DMS53 treated with DMSO at 0.1 percent for 48 hours (cell line): ENCODE data around the gene COX7A2.

Experiments
- DNase-seq: peaks from one replicate; lab custom pipeline; 2025; ENCODE audit not compliant: unreplicated experiment; lab: John Stamatoyannopoulos, UW

The COX7A2 gene

GRCh38 chr6:75243333-75244062 lies at the start of gene COX7A2:
COX7A2 (minus strand) TSS chr6:75243801; CDS start chr6:75243734, 67 bp downstream.
- peak; percentile 99 for DNase-seq

DNA sequence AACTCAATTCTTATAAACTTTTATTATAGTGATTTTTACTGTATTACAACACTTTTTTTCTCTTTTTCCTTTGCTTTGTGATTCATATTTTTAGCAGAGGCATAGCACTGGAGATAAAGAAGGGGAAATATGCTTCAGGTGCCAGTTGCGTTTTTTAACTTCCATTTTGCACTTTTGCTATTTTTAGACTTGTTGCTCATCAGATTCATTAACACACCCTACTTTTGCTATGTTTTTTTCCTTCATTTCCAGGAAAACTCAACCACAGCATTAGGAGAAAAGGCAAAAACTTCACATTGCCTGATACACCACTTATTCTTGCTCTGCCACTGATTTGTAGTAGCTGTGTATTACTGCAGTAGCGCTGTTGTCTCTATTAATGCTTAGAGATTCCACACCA lies 49.0 kb upstream of the COX7A2 start:
- DNase-seq: no peak

GRCh38 chr6:75291744-75292143 lies 48.1 kb upstream of the COX7A2 start:
- no peak for DNase-seq

DNA sequence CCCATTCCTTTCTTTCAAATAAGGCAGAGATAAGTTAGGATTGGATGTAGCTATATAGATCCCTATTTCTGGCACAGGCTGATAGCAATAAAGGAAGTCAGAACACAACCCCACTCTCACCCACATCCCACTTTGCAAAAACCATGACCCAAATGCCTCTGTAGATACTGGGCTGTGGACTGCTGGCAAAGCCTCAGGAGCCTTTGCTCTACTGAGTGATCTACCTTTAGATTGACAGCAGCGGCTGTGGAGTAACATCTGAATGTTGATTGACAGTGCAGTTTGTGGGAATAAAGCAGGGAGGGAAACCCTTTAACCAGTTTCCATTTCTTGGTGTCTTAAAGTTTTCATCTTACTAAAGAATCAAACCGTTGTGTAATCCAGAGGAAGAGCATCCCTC lies 47.7 kb upstream of the COX7A2 start:
- DNase-seq: no peak

DNA sequence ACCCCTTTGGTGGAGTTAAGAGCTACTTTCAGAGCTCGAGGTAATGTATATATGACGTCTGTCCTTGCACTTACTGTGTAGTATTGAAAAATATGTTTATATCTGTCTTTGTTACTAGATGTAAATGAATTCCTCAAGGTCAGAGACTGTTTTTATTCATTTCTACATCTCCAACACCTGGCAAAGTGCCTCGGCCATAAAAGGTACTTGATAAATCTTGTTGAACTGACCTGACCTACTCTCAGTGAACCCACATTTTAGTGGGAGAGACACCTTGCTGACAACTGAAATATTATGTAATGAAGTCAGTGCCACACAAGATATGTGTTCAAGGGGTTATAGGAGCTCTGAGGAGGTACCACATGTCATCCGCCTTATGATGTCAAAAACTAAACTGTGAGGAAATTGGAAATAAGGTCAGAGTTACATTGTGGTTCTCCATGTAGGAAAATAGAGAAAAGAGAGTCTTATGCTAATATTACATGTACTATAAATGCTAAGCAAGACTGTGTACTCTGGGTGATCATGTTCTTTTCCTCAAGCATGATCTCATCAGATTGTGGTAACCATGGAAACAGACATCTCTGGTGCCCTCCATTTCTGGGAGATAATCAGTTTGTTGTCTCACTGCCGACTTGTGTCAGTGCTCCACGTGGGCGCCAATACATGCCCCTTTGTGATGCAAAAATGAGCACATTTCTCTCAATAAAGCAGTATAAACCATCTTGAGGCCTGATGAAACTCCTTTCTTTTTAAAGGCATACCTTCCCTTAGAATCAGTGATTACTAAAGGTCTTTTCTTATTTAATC lies 46.7 kb upstream of the COX7A2 start:
- DNase-seq: no peak

DNA sequence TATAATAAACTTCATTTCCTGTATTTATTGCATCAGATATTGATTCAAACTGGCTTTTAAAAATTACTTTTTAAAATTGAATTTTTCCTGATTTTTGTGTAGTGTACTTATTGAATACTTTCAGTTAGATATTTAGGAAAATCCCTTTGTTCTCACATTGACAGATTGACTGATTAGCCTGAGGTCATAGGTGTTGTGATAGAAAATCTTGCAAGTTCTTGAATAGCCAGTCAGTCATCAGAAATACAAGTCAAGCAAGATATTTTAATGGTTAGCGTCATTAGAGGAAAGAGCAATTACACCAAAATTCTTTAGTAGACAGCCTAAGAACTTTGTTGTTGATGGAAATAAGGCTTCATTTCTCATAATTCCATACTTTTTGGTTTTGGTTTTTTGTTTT lies 44.4 kb upstream of the COX7A2 start:
- DNase-seq: no peak

GRCh38 chr6:75287424-75287823 lies 43.8 kb upstream of the COX7A2 start:
- no peak for DNase-seq

DNA sequence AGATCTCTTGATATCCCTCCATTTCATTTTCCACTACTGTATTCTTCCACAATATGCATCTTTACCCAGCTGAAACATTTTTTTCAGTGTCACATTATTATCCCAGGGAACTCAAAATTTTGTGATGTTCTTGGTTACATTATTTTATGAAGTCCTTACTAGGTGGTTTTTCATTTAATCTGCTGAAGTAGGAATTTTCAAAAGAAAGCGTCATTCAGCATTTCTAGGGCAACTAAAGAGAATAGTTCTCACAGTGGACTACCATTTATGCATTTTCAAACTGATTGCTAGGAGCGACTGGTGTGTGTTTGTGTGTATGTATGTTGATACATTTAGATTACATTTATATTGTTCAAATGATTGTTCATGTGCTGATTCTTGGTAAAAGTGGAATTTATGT lies 43.4 kb upstream of the COX7A2 start:
- DNase-seq: no peak

DNA sequence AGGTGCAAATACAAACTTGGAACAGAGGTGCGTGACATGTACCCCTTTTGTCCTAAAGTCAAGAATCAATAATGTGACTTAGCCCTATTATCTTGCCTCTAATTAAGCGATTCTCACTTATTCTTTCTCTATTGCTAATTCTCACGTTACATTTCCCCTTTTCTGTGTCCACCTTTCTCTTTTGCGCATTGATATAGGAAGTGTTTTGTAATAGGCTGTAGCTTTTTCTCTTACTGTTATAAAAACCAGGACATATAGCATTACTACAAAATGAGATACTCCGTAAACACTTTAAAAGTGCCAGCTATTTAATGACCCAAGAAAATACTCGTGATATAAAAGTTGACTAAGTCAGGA lies 41.7 kb upstream of the COX7A2 start:
- peak; percentile 72 for DNase-seq

GRCh38 chr6:75284632-75285282 lies 41.2 kb upstream of the COX7A2 start, which contains the start of gene TMEM30A:
TMEM30A (minus strand) TSS chr6:75284792; CDS start chr6:75284638, 154 bp downstream.
- peak; percentile 99 for DNase-seq

DNA sequence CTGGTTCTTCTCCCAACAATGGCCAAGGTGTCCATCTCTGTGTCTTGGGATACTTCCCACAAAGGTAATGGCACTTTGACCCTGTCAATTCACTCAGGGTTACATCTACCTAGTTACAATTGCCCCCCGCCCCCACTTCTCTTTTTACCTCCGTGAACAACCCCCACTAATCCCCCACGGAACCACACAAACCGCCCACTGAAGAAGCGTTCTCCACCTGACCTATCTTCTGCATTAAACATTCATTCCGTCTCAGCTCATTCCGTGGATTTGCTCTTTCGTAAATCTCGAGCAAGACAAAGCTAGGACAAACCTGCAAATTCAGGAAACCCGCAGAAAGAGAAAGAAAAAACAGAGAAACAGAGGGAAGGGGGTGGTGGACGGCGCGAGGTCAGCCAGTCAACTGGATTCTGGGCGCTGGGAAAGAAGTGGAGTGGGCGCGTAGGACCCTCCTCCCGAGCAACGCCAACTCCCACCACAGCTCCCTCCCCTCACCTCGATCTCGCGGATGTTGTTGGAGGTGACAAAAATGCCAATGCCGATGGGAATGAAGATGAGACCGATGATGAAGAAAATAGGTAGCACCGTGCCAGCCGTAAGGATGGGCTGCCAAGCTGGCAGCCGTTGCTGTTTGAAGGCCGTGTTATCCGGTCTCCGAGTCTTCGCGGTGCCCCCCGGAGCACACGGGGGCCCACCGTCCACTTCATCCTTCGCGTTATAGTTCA lies 40.5 kb upstream of the COX7A2 start:
- no peak for DNase-seq

GRCh38 chr6:75282706-75283105 lies 39.1 kb upstream of the COX7A2 start:
- DNase-seq: no peak

GRCh38 chr6:75281653-75282052 lies 38.1 kb upstream of the COX7A2 start:
- DNase-seq: no peak

DNA sequence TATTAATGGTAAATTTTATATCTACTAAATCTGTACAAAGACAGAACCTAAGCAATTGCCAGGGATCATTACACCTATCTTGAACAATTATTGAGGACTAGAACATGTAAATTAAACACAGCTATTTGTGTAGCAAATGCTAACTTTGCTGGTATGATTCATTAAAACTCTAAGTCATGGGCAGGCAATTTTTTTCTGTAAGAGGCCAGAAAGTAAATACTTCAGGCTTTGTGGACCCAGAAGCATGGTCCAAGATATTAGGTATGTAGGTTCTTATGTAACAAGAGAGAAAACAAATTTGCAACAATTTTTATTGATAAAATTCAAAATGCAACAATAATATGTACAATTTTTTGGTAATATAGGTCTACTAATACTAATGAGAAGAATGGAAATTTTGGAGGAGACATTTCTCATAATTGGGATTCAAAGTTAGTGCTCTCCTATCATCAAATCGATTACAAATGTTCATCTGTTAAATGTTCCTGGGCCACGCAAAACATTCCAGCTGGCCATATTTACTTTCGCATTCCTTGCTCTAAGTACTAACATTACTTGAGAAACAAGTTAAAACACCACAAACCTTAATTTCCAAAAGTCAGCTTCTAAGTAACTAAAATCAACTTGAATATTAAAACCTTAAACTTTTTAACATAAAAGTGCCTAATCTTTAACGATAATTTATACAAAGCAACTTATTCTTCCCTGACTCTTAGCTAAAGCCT lies 36.7 kb upstream of the COX7A2 start:
- DNase-seq: no peak

DNA sequence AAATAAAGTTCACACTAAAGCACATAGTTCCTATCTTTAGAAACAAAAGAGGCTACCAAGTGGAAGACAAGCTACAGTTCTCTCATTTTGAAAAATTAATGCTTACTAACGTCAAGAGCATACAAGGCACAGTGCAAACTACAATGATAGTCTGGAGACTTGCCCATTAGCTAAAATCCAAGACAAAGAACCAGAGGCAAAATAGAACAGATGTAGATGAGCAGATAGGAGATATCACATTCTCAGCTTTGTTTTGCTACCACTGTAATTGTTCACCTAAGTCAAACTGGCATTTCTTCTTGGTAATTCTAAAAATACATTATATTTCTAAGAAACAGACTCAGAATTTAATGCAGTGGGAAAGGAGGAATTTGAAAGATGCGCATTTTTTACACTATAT lies 35.8 kb upstream of the COX7A2 start:
- no peak for DNase-seq

DNA sequence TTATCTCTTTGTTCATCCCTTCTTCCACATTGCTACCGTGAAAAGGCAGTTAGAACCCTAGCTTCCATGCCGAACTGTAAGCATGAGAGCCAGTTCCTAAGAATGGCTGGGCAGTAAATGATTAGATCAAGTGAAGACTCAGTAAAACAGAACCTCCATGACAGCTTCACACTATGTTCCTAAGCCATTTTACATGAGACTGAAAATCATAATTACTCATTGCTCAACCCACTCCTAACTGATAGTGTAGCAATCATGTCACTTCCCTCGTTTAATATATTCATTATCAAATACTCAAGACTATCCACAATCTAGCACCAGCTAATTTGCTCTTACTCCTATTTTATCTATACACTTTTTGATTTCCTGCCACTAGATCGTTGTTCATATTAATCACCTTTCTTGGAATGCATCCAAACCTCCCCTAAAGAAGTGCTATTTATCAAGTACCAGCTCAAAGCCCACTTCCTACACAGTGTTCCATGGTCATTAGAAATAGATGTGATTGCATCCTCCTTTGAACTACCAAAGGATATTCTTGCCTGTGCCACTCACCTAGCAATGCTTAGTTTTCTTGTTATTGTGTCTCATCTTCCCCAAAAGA lies 35.0 kb upstream of the COX7A2 start:
- DNase-seq: no peak

DNA sequence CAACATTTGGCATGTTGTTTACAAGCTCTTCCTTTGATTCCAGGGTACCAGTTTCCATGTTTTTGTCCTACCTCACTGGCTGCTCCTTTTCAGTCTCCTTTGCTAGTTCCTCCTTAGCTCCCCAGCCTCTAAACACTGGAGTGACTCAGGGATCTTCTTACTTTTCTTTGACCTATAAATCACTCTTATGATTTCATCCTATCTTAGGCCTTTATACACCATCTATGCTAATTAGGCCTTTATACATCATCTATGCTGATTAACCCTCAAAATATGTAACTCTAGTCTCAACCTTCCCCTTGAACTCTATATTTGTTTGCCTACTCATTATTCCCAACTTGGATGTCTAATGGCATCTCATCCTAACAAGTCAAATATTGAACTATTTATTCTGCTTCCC lies 31.5 kb upstream of the COX7A2 start:
- DNase-seq: no peak

- no peak for DNase-seq
Observed at GRCh38 chr6:75273009-75273408, 29.4 kb upstream of the COX7A2 start.

- no peak for DNase-seq
Observed at GRCh38 chr6:75272145-75272840, 28.7 kb upstream of the COX7A2 start.

DNA sequence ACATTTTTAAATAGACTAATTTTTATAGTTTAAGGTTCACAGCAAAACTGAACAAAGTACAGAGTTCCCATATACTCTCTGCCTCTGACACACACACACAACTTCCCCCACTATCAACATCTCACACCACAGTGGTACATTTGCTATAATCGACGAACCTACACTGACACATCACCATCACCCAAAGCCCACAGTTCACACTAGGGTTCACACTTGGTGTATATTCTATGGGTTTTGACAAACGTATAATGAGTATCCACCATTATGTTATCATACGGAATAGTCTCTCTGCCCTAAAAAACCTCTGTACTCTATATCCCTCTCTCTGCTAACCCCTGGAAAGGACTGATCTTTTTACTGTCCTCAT lies 25.4 kb upstream of the COX7A2 start:
- no peak for DNase-seq
